Myometrial cell (primary cell): ENCODE data around the gene AVPR1B. TPM values are rescaled to one million over a fixed set of nuclear protein-coding genes. Genes with fewer than 3 reads are reported as not detected.

Experiments
- total RNA-seq: library from RNA; depleted of rRNA; stranded (reverse); fragments of >200 nt; gene quantifications from 2 replicates; pipeline ENCODE4 v1.2.3, GENCODE V29; 2015

AVPR1B gene
- total RNA-seq: not detected in 2 replicates

DNA sequence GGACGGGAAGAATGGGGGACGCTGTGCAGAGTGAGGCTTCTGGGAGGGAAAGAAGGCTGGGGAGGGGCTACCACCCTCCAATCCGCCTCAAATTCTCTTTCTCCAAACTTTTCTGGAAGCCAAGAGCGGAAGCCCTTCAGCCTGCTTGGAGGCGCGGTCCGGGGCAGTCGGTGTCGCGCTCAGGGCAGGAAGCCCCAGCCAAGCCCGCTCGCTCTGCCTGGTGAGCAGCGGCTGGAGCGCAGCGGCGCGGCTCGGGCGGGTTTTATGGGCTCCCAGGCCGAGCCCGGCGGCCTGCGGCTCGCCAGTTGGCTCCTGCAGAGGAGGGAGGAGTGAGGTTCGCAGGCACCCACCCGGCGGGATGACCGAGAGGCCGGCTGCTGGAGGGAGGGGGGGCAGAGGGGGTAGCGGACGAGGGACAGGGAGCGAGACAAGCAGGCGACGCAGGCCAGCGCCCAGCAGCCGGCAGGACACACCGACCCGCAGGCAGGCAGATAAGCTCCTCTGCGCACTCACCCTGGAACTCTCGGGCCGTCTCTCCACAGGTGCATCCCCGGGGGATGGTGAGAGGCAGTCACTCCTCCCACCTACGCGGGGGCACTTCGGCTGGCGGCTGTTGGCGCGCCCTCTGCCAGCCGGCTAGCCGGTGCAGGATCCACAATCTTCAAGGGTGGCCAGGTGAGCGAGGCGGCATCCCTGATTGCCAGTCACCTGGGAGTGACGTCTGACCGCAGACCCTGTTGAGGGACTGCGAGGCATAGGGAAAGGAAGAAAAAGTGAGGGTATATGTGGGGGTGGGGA lies at the start of gene AVPR1B:
Gene AVPR1B (minus strand): TSS at position 238 of the 798 bp plus-strand sequence. CDS start 498 bp downstream, outside the sequence.

Other genes starting within 250 kb of the AVPR1B start
- not detected in 2 replicates for gene SLC26A9, start 173.9 kb downstream of the AVPR1B start, total RNA-seq
- gene RAB7B, start 114.0 kb downstream of the AVPR1B start, total RNA-seq: 6.2 and 6.3 TPM in 2 replicates
- 0.18 TPM in 1 of 2 replicates, not detected in the other for gene CTSE, start 93.5 kb downstream of the AVPR1B start, total RNA-seq
- not detected in 2 replicates for gene RHEX, start 64.2 kb downstream of the AVPR1B start, total RNA-seq
- gene FAM72A, start 85.5 kb upstream of the AVPR1B start, total RNA-seq: 1.7 and 4.1 TPM in 2 replicates
- 21.9 and 36.7 TPM in 2 replicates for gene SRGAP2, start 86.2 kb upstream of the AVPR1B start, total RNA-seq